ENCODE data around the gene CCSER2.
"Not testable (repeated sequence)": the region's sequence is repeated elsewhere in the genome, so short reads cannot be mapped to it uniquely, and the experiment has no call there.

The CCSER2 gene

GRCh38 chr10:84392181-84392580, 63.8 kb downstream of the CCSER2 start:
- no peak for DNase-seq (ENCODE audit: low spot score)

GRCh38 chr10:84395581-84395980, 67.2 kb downstream of the CCSER2 start:
- peak; percentile 4 for DNase-seq (ENCODE audit: low spot score)

- no peak for DNase-seq (ENCODE audit: low spot score)
These were observed 69.4 kb downstream of the CCSER2 start for GRCh38 chr10:84397735-84398144.

DNA sequence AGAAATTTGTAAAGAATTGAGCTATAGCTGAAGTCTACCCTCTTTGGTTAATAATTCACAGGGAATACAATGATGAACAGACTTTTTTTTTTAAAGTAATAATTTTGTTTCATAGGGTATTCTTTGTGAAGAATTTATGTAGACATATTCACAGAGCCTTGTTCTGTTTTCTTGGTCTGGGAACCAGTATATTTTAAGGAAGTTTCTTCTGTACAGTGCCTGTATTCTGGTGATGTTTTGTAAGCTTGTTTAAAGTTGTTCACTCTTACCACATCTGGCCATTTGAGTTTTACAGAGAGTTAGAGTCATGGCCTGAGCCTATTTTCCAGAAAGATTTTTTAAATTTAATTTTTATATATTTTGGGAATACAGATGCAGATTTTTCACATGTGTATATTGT, 70.3 kb downstream of the CCSER2 start:
- no peak for DNase-seq (ENCODE audit: low spot score)

DNA sequence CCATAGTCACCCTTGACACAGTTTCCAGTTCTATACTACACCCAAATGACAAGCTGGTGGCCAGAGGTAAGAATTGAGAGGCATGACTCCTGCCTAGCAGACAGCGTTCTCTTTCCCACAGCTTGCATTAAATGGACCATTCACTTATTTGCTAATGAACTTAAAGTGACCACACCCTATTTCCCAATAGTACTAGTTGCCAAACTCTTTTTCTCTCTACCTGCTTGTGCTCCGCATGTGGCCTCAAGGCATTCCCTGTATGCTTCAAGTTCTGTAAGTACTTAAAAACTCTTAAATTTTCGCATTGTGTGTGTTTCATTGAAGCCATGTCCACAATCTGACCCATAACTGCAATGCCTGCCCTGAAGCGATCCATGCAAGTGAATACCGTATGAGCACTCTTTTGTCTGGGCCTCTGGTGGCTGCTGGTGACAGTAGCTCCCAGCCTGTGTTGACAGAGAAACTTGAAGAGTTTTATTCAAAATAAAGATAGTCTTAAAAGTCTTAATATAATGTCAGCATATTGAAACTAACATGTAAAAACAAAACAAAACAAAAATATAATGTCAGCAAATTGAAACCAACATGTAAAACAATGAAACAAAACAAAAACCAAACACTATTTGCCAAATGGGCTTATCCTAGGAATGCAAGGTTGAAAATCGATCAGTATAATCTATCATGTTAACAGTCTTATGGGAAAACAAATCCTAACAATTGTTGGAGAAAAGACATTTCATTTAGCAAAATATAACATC, 73.6 kb downstream of the CCSER2 start:
- no peak for DNase-seq (ENCODE audit: low spot score)

DNA sequence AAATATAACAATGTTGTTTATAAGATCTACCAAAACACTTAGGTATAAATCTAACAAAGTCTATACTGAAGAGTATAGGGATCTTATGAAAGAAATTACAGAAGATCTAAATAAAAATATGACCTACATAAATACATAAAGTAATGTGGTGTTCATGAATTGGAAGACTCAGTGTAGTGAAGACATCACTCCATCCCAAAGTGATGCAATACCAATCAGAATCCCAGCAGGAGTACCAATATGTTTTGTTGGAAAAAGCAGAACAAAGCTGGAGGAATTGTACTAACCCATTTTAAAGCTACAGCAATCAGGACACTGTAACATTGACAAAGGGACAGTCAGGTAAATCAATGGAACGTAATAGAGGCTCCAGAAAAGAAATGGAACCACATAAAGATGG, 76.4 kb downstream of the CCSER2 start:
- no peak for DNase-seq (ENCODE audit: low spot score)

DNA sequence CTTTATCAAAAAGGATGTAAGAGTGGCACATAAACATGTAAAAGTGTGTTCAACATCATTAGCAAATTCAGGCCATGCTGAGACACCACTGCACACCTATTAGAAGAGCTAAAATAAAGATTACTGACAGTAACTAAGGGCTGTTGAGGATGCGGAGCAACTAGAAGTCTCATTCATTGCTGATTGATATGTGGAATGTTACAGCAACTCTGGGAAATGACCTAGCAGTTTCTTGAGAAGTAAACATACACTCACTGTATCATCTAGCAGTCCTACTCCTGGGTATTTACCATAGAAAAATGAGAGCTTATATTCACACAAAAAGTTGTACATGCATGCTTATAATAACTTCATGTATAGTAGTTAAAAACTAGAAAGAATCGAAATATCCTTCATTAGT, 77.3 kb downstream of the CCSER2 start:
- no peak for DNase-seq (ENCODE audit: low spot score)

DNA sequence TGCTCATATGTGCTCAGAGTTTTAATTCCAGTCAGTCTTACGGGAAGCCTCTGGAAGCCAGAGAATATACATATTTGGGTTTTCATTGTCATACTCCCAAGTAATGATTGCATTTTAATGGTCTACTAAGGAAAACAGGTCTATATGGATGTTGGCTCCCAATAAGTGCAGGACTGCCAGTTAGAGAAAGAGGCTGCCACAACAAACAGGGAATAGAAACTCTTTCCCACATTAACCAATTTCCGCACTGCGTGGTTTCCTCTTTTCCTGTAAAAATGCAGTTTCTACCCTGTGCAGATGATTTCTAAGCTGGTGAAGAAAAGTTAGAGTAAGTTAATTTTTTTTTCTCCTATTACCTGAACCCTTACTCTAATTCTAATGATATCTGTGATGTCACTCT, 78.2 kb downstream of the CCSER2 start:
- DNase-seq (ENCODE audit: low spot score), result no peak

GRCh38 chr10:84407388-84408049, 79.1 kb downstream of the CCSER2 start:
- no peak for DNase-seq (ENCODE audit: low spot score)

- DNase-seq (ENCODE audit: low spot score), result no peak
These were observed 84.1 kb downstream of the CCSER2 start for GRCh38 chr10:84412482-84412881.

- not testable (repeated sequence) for DNase-seq (ENCODE audit: low spot score)
These were observed 85.7 kb downstream of the CCSER2 start for GRCh38 chr10:84414110-84414509.

- DNase-seq (ENCODE audit: low spot score), result no peak
These were observed 87.3 kb downstream of the CCSER2 start for GRCh38 chr10:84415539-84416244.

DNA sequence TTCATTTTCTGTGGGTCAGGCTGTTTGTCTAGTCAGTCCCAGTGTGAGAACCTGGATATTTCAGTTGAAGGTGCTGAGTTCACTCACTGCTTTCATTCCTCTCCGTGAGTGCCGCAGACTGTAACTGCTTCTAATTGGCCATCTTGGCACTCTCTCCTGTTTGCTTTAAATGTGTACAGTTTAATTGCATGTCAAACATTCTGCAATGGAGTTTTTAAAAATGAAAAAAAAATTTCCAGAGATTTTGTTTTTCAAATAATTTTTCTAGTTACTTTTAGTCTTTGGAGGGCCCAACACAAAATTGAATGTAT, 87.8 kb downstream of the CCSER2 start:
- DNase-seq (ENCODE audit: low spot score), result no peak

- DNase-seq (ENCODE audit: low spot score), result no peak
These were observed 95.3 kb downstream of the CCSER2 start for GRCh38 chr10:84423719-84424118.

DNA sequence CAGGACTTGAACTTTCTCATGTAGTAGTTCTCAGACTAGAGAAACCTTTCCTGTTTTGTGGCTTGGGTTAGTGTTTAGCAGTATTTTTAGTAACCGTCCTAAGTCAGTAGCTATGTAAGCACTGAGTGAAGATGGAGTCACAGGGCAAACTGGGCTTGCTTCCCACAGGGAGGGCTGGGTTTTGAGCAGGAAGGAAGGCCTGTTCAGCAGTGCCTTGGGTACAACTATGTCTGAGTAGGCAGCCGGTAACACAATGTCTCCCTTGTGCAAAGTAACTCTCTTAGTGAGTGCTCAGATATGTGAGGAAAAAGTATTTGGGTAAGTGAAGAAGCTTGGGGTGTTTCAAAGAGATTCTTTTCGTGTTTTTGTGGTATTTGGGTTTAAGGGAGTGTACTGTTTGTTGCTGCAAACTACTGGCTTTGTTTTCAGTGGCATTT, 96.4 kb downstream of the CCSER2 start:
- peak; percentile 60 for DNase-seq (ENCODE audit: low spot score)

GRCh38 chr10:84427903-84428650, 99.7 kb downstream of the CCSER2 start:
- DNase-seq (ENCODE audit: low spot score), result no peak

GRCh38 chr10:84428711-84429110, 100.3 kb downstream of the CCSER2 start:
- DNase-seq (ENCODE audit: low spot score), result no peak

GRCh38 chr10:84429926-84430520, 101.6 kb downstream of the CCSER2 start:
- DNase-seq (ENCODE audit: low spot score), result no peak

- DNase-seq (ENCODE audit: low spot score), result no peak
These were observed 104.5 kb downstream of the CCSER2 start for GRCh38 chr10:84432891-84433290.

DNA sequence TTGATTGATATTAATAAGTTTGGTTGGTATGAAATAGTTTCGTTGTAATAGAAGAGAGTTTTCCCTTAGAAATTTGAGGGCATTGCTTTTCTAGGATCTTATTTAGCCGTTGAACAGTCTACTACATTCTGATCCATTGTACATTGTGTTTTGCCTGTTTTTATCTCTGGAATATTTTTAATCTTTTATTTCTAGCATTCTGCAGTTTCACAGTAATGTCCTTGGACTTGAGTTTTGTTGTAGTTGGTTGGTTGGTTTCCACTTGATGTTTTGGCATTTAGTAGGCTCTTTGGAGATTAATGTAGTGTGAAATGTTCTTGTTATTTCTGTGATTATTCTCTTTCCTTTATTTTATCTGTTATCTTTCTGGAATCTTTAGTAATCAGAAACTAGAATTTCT, 112.4 kb downstream of the CCSER2 start:
- no peak for DNase-seq (ENCODE audit: low spot score)

GRCh38 chr10:84447701-84448400, 119.5 kb downstream of the CCSER2 start:
- DNase-seq (ENCODE audit: low spot score), result no peak

Data from hepatic stellate cell (primary cell).